Nephron progenitor cell (in vitro differentiated cells): ENCODE results near the gene UBE4B.

ENCODE experiments used
- DNase-seq: peaks from one replicate; pipeline ENCODE4 v3.0.0; 2021
- H3K27ac Mint-ChIP-seq: 2 replicates; pipeline ENCODE4 v1.8.0; 2021; ENCODE audit warnings: mild to moderate bottlenecking, moderate library complexity, mixed read lengths
- H3K27me3 Mint-ChIP-seq: 2 replicates; pipeline ENCODE4 v1.8.0; 2021; ENCODE audit warnings: mild to moderate bottlenecking, low read depth, mixed read lengths; ENCODE audit not compliant: poor library complexity
- H3K36me3 Mint-ChIP-seq: 2 replicates; pipeline ENCODE4 v1.8.0; 2021; ENCODE audit warnings: low read depth, mixed read lengths
- H3K4me1 Mint-ChIP-seq: 2 replicates; pipeline ENCODE4 v1.8.0; 2021; ENCODE audit warnings: mixed read lengths
- H3K4me3 Mint-ChIP-seq: 2 replicates; pipeline ENCODE4 v1.8.0; 2021; ENCODE audit warnings: mild to moderate bottlenecking, moderate library complexity, mixed read lengths
- H3K9me3 Mint-ChIP-seq: 2 replicates; pipeline ENCODE4 v1.8.0; 2021; ENCODE audit warnings: mild to moderate bottlenecking, moderate library complexity, mixed read lengths
- CTCF ChIP-seq: fragments of 200-600 bp; sonication (generic); IDR thresholded peaks from 2 replicates; pipeline ENCODE4 v1.5.0; 2021; ENCODE audit warnings: antibody characterized with exemption

The UBE4B gene

GRCh38 chr1:10108134-10108663, 75.4 kb downstream of the UBE4B start:
- H3K27me3 Mint-ChIP-seq, result no peaks in the 10 kb centered on the region
- H3K9me3 Mint-ChIP-seq, result no peaks in the 10 kb centered on the region
- no peak for DNase-seq
- TF ChIP-seq CTCF, result no peak
- H3K4me1 Mint-ChIP-seq, result peaks cover 24% of the 10 kb centered on the region
- peaks cover 74% of the 10 kb centered on the region for H3K36me3 Mint-ChIP-seq
- H3K27ac Mint-ChIP-seq, result peak overlapping the region; percentile 73
- no peak overlapping the region for H3K4me3 Mint-ChIP-seq

GRCh38 chr1:10108948-10109708, 76.4 kb downstream of the UBE4B start:
- peaks cover 76% of the 10 kb centered on the region for H3K36me3 Mint-ChIP-seq
- no peaks in the 10 kb centered on the region for H3K27me3 Mint-ChIP-seq
- no peak for TF ChIP-seq CTCF
- H3K27ac Mint-ChIP-seq, result no peak overlapping the region
- DNase-seq, result no peak
- H3K4me3 Mint-ChIP-seq, result no peak overlapping the region
- peaks cover 24% of the 10 kb centered on the region for H3K4me1 Mint-ChIP-seq
- H3K9me3 Mint-ChIP-seq, result no peaks in the 10 kb centered on the region

GRCh38 chr1:10113501-10113900, 80.7 kb downstream of the UBE4B start:
- H3K4me1 Mint-ChIP-seq, result peaks cover 5% of the 10 kb centered on the region
- H3K36me3 Mint-ChIP-seq, result peaks cover 71% of the 10 kb centered on the region
- TF ChIP-seq CTCF, result no peak
- H3K4me3 Mint-ChIP-seq, result no peak overlapping the region
- DNase-seq, result no peak
- H3K9me3 Mint-ChIP-seq, result no peaks in the 10 kb centered on the region
- H3K27ac Mint-ChIP-seq, result peak overlapping the region; percentile 87
- H3K27me3 Mint-ChIP-seq, result no peaks in the 10 kb centered on the region

- Mint-ChIP-seq H3K9me3 (no peaks in the 10 kb centered on the region), H3K36me3 (peaks cover 70% of the 10 kb centered on the region), H3K27me3 (no peaks in the 10 kb centered on the region), H3K27ac (no peak overlapping the region), H3K4me3 (no peak overlapping the region), H3K4me1 (no peaks in the 10 kb centered on the region)
- DNase-seq, result no peak
- TF ChIP-seq CTCF, result no peak
Measured at GRCh38 chr1:10114746-10115145, 82.0 kb downstream of the UBE4B start.

- Mint-ChIP-seq H3K4me3 (no peak overlapping the region), H3K27ac (no peak overlapping the region), H3K36me3 (peaks cover 59% of the 10 kb centered on the region), H3K4me1 (no peaks in the 10 kb centered on the region), H3K27me3 (no peaks in the 10 kb centered on the region), H3K9me3 (no peaks in the 10 kb centered on the region)
- no peak for DNase-seq
- TF ChIP-seq CTCF, result no peak
Measured at GRCh38 chr1:10117132-10117531, 84.4 kb downstream of the UBE4B start.

GRCh38 chr1:10117865-10118264, 85.1 kb downstream of the UBE4B start:
- TF ChIP-seq CTCF, result no peak
- no peaks in the 10 kb centered on the region for H3K27me3 Mint-ChIP-seq
- no peak overlapping the region for H3K4me3 Mint-ChIP-seq
- peaks cover 57% of the 10 kb centered on the region for H3K36me3 Mint-ChIP-seq
- no peaks in the 10 kb centered on the region for H3K9me3 Mint-ChIP-seq
- peak overlapping the region; percentile 60 for H3K27ac Mint-ChIP-seq
- H3K4me1 Mint-ChIP-seq, result no peaks in the 10 kb centered on the region
- DNase-seq, result no peak
